ENCODE results near the gene C3orf52.

- TF ChIP-seq CTCF (optimal IDR thresholded peaks at IDR 0.05 in 1 of 3, IDR thresholded peaks at IDR 0.05 in 1 of 3, conservative IDR thresholded peaks at IDR 0.05 in 1 of 3; ENCODE audit: extremely low read depth in 1 of 3, insufficient read depth in 2 of 3, low read length in 3 of 3) (no peak), EZH2 (IDR thresholded peaks at IDR 0.05; ENCODE audit: low read length) (no peak)
These were observed 39.6 kb upstream of the C3orf52 start for GRCh38 chr3:112046599-112046998.
